Endothelial cell (in vitro differentiated cells): ENCODE measurements around the gene SCGB3A1. TPM values are rescaled to one million over a fixed set of nuclear protein-coding genes. Genes with fewer than 3 reads are reported as not detected.
A peak's percentile ranks its signal among the peaks of the same experiment; 100 is the strongest.

ENCODE experiments used
- DNase-seq: peaks from one replicate; pipeline ENCODE4 v3.0.0; 2021; ENCODE audit warnings: low spot score
- H3K27ac Mint-ChIP-seq: one replicate; pipeline ENCODE4 v1.8.0; 2021; ENCODE audit warnings: mixed read lengths, inconsistent platforms; ENCODE audit not compliant: unreplicated experiment
- H3K27me3 Mint-ChIP-seq: one replicate; pipeline ENCODE4 v1.8.0; 2021; ENCODE audit warnings: mild to moderate bottlenecking, moderate library complexity, mixed read lengths, inconsistent platforms; ENCODE audit not compliant: unreplicated experiment
- H3K36me3 Mint-ChIP-seq: one replicate; pipeline ENCODE4 v1.8.0; 2021; ENCODE audit warnings: mild to moderate bottlenecking, low read depth, mixed read lengths, inconsistent platforms; ENCODE audit not compliant: unreplicated experiment
- H3K4me1 Mint-ChIP-seq: one replicate; pipeline ENCODE4 v1.8.0; 2021; ENCODE audit warnings: mild to moderate bottlenecking, mixed read lengths, inconsistent platforms; ENCODE audit not compliant: unreplicated experiment
- H3K4me3 Mint-ChIP-seq: one replicate; pipeline ENCODE4 v1.8.0; 2021; ENCODE audit warnings: mild to moderate bottlenecking, mixed read lengths, inconsistent platforms; ENCODE audit not compliant: unreplicated experiment
- H3K9me3 Mint-ChIP-seq: one replicate; pipeline ENCODE4 v1.8.0; 2021; ENCODE audit warnings: mixed read lengths, inconsistent platforms; ENCODE audit not compliant: unreplicated experiment
- total RNA-seq: library from RNA; stranded (reverse); fragmentation: NEBNext Ultra II Directional; extraction: Animal tissue kit (Norgen Biotek cat#: 25700); gene quantifications from one replicate; pipeline ENCODE4 v1.2.1, GENCODE V29; 2021; ENCODE audit not compliant: unreplicated experiment
- TF ChIP-seq, protein P1 (sequence below): fragments of 200-600 bp; sonication (generic); IDR thresholded peaks from one replicate; pipeline ENCODE4 v1.5.0; 2021; ENCODE audit warnings: antibody characterized with exemption; ENCODE audit not compliant: unreplicated experiment

Gene SCGB3A1
- total RNA-seq, 1 donor from 2014 or later, result 5.4 TPM

DNA sequence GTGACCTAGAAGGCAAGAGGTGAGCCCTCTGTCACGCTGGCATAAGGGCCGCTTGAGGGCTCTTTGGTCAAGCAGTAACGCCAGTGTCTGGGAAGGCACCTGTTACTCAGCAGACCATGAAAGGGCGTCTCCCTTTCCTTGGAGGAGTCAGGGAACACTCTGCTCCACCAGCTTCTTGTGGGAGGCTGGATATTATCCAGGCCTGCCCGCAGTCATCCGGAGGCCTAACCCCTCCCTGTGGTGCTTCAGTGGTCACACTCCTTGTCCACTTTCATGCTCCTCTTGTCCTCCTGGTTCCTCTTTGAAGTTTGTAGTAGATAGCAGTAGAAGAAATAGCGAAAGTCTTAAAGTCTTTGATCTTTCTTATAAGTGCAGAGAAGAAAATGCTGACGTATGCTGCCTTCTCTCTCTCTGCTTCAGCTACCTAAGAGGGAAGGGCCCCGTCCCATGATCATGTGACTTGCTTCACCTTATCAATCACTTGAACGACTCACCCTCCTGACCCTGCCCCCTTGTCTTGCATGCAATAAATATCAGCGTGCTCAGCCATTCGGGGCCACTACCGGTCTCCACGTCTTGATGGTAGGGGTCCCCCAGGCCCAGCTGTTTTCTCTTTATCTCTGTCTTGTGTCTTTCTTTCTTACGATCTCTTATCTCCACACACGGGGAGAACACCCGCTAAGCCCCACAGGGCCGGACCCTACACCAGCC lies 16.7 kb upstream of the SCGB3A1 start:
- Mint-ChIP-seq H3K9me3 (no peaks in the 10 kb centered on the region), H3K4me1 (peaks cover 7% of the 10 kb centered on the region), H3K4me3 (no peak overlapping the region), H3K36me3 (peaks cover 39% of the 10 kb centered on the region), H3K27ac (peak overlapping the region; percentile 17), H3K27me3 (peaks cover 23% of the 10 kb centered on the region)
- TF ChIP-seq, protein P1, sequence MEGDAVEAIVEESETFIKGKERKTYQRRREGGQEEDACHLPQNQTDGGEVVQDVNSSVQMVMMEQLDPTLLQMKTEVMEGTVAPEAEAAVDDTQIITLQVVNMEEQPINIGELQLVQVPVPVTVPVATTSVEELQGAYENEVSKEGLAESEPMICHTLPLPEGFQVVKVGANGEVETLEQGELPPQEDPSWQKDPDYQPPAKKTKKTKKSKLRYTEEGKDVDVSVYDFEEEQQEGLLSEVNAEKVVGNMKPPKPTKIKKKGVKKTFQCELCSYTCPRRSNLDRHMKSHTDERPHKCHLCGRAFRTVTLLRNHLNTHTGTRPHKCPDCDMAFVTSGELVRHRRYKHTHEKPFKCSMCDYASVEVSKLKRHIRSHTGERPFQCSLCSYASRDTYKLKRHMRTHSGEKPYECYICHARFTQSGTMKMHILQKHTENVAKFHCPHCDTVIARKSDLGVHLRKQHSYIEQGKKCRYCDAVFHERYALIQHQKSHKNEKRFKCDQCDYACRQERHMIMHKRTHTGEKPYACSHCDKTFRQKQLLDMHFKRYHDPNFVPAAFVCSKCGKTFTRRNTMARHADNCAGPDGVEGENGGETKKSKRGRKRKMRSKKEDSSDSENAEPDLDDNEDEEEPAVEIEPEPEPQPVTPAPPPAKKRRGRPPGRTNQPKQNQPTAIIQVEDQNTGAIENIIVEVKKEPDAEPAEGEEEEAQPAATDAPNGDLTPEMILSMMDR, result no peak
- DNase-seq, result no peak

DNA sequence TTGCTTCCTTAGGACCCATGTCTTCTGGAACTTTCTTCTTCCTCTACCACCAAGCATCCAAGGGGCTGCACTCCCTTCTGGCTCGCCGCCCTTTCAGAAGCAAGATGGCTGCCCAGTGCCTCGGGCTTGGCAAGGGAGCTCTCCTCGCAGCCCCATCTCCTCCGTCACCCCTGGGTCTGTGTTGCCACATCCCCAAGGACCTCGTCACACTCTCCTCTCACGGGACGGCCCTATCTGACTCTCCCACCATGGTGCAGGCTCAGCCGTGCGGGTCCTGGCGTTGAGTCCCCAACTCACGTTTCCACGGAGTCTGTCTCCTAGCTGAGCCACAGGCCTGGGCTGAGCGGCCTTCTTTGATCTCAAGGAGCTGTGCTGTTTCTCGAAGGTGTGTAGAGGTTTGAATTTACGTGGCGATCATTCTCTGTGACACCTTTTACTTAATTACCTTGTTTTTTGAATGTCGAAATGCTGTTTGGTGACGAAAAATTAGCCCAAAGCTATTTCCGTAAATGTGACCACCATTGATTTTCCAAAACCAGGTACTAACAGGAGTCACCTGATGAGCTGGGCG lies 15.0 kb upstream of the SCGB3A1 start:
- peaks cover 27% of the 10 kb centered on the region for H3K27me3 Mint-ChIP-seq
- no peak overlapping the region for H3K27ac Mint-ChIP-seq
- H3K36me3 Mint-ChIP-seq, result peaks cover 33% of the 10 kb centered on the region
- TF ChIP-seq, protein P1, result no peak
- H3K4me1 Mint-ChIP-seq, result peaks cover 10% of the 10 kb centered on the region
- no peaks in the 10 kb centered on the region for H3K9me3 Mint-ChIP-seq
- H3K4me3 Mint-ChIP-seq, result peak overlapping the region; percentile 60
- DNase-seq, result no peak

DNA sequence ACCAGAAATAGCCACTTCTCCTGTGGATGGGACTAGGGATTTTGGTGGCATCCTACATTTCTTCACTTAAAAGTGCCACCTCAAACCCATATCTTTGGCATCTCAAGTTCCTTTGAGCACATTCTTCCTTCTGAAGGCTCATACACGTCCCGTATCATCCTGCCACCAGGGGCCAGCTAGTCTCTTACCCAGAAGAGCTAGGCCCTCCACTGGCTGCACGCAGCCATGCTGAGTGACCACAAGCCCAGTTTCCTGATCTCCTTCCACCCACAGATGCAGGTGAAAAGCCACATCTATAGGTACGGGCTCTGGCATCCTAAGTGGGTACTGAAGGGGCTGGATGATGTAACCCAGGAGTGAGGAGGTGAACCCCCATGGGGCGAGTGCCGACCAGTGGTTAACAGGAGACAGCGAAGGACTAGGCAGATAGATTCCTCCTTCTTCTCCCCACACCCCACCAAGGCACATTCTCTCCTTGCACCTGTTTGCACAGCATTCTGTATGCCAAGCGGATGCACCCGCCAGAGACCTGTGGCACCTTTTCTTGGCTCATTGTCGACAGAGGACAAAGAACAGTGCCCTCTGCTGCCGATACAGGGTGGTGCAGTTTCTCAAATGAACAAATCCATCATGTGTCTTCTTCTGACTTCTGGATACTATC lies 14.4 kb upstream of the SCGB3A1 start:
- Mint-ChIP-seq H3K4me3 (peak overlapping the region; percentile 60), H3K36me3 (peaks cover 33% of the 10 kb centered on the region), H3K9me3 (no peaks in the 10 kb centered on the region), H3K27ac (peak overlapping the region; percentile 22), H3K27me3 (peaks cover 25% of the 10 kb centered on the region), H3K4me1 (peaks cover 10% of the 10 kb centered on the region)
- DNase-seq, result peak; percentile 59
- TF ChIP-seq, protein P1, result peak; percentile 83

DNA sequence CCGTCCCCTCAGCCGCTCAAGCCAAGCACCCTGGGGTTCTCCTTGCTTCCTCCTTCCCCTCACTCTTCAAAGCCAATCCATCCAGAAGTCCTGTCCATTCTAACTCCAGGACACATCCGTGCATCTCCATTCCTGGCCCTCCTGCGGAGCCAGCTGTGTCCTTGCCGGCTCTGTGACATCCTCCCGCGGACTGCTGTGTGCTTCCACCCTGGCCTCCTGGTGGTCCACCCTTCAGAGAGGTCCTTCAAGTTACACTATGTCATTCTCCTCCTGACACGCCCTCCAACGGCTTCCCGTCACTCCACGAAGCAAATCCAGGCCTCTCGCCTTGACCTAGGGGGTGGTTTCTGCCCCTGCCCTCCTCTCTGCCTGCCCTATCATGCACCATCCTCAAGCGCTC lies 13.0 kb upstream of the SCGB3A1 start:
- TF ChIP-seq, protein P1, result no peak
- H3K27ac Mint-ChIP-seq, result peak overlapping the region; percentile 38
- H3K36me3 Mint-ChIP-seq, result peaks cover 31% of the 10 kb centered on the region
- H3K9me3 Mint-ChIP-seq, result no peaks in the 10 kb centered on the region
- DNase-seq, result no peak
- H3K27me3 Mint-ChIP-seq, result peaks cover 23% of the 10 kb centered on the region
- H3K4me1 Mint-ChIP-seq, result peaks cover 12% of the 10 kb centered on the region
- H3K4me3 Mint-ChIP-seq, result peak overlapping the region; percentile 52
